DOHH2 (cell line): ENCODE measurements around the gene MYT1.
"Not testable (repeated sequence)": the region's sequence is repeated elsewhere in the genome, so short reads cannot be mapped to it uniquely, and the experiment has no call there.

Experiments
- H3F3A ChIP-seq: fragments of 200-600 bp; sonication (generic), shearing (Covaris generic); 2 replicates; pipeline ENCODE4 v1.6.0; 2016; ENCODE audit warnings: antibody characterized with exemption, mild to moderate bottlenecking; ENCODE audit not compliant: control insufficient read depth, insufficient read depth
- H3K27ac ChIP-seq: fragments of 200-600 bp; sonication (generic); 2 replicates; pipeline ENCODE4 v1.5.1; 2014; ENCODE audit warnings: low read depth, mild to moderate bottlenecking, low read length, moderate library complexity
- H3K27me3 ChIP-seq: fragments of 200-600 bp; sonication (generic); 2 replicates; pipeline ENCODE4 v1.6.1; 2014; ENCODE audit warnings: mild to moderate bottlenecking, low read length, mixed read lengths; ENCODE audit not compliant: control insufficient read depth
- H3K36me3 ChIP-seq: fragments of 200-600 bp; sonication (generic); 2 replicates; pipeline ENCODE4 v1.6.1; 2014; ENCODE audit warnings: mild to moderate bottlenecking, low read length, moderate library complexity, mixed read lengths; ENCODE audit not compliant: control insufficient read depth
- H3K4me1 ChIP-seq: fragments of 200-600 bp; sonication (generic); 2 replicates; pipeline ENCODE4 v1.6.1; 2014; ENCODE audit warnings: mild to moderate bottlenecking, low read length, mixed read lengths; ENCODE audit not compliant: control insufficient read depth
- H3K4me2 ChIP-seq: fragments of 200-600 bp; sonication (generic); 2 replicates; pipeline ENCODE4 v1.6.0; 2014; ENCODE audit warnings: mild to moderate bottlenecking, low read length, moderate library complexity
- H3K4me3 ChIP-seq: fragments of 200-600 bp; sonication (generic); 2 replicates; pipeline ENCODE4 v1.5.1; 2014; ENCODE audit warnings: mild to moderate bottlenecking, low read length, mixed read lengths
- H3K79me2 ChIP-seq: fragments of 200-600 bp; sonication (generic); 2 replicates; pipeline ENCODE4 v1.6.1; 2014; ENCODE audit warnings: mild to moderate bottlenecking, low read length, mixed read lengths; ENCODE audit not compliant: control insufficient read depth
- H3K9me2 ChIP-seq: fragments of 200-600 bp; sonication (generic); replicated peaks from 2 replicates; pipeline ENCODE4 v1.6.1; 2014; ENCODE audit warnings: mild to moderate bottlenecking, low read length, mixed read lengths; ENCODE audit not compliant: control insufficient read depth
- H3K9me3 ChIP-seq: fragments of 200-600 bp; sonication (generic); 2 replicates; pipeline ENCODE4 v1.6.1; 2014; ENCODE audit warnings: antibody characterized with exemption, low read length, mixed read lengths; ENCODE audit not compliant: control insufficient read depth, insufficient read depth
- H4K20me1 ChIP-seq: fragments of 200-600 bp; sonication (generic); 2 replicates; pipeline ENCODE4 v1.6.0; 2014; ENCODE audit warnings: low read depth, mild to moderate bottlenecking, antibody characterized with exemption, low read length, moderate library complexity; ENCODE audit not compliant: control insufficient read depth, insufficient read depth
- CTCF ChIP-seq: fragments of 200-600 bp; sonication (generic); IDR thresholded peaks from one replicate; pipeline ENCODE4 v1.5.1; 2014; ENCODE audit warnings: antibody characterized with exemption, mild to moderate bottlenecking, low read depth, low read length; ENCODE audit not compliant: poor library complexity, severe bottlenecking
- EZH2phosphoT487 ChIP-seq: fragments of 200-600 bp; sonication (generic); IDR thresholded peaks from 2 replicates; pipeline ENCODE4 v1.6.1; 2017; ENCODE audit warnings: borderline replicate concordance, mild to moderate bottlenecking, antibody characterized with exemption, low read length, moderate library complexity, mixed read lengths

The MYT1 gene

DNA sequence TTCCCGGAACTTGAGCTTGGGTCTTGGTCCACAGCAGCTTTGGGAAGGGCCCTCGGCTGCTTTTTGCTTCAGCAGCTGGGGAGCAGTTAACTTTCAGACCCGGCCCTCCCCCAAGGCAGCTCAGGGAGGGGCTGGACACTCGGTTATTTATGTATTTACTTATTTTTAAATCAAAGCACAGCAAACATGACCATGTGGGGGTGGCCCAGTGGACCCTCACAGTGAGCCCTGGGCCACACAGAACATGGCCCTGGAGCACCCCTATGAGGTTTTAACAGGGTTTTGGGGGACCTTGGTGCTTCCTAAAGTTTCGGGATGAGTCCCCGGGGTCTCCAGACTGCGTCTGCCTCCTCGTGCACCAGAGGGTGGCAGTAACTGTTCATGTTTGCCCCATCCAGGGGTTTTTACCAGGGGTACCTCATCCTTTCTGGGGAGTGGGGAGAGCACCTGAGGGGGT lies 30.3 kb upstream of the MYT1 start:
- Histone ChIP-seq H3K27ac (no peak overlapping the region), H3F3A (peaks cover 7% of the 10 kb centered on the region), H3K9me3 (no peaks in the 10 kb centered on the region), H3K36me3 (no peaks in the 10 kb centered on the region), H3K9me2 (no peaks in the 10 kb centered on the region), H4K20me1 (no peaks in the 10 kb centered on the region), H3K27me3 (no peaks in the 10 kb centered on the region), H3K4me2 (no peak overlapping the region), H3K4me1 (no peaks in the 10 kb centered on the region), H3K79me2 (no peaks in the 10 kb centered on the region), H3K4me3 (no peak overlapping the region)
- TF ChIP-seq CTCF (peak; percentile 39), EZH2phosphoT487 (no peak)

DNA sequence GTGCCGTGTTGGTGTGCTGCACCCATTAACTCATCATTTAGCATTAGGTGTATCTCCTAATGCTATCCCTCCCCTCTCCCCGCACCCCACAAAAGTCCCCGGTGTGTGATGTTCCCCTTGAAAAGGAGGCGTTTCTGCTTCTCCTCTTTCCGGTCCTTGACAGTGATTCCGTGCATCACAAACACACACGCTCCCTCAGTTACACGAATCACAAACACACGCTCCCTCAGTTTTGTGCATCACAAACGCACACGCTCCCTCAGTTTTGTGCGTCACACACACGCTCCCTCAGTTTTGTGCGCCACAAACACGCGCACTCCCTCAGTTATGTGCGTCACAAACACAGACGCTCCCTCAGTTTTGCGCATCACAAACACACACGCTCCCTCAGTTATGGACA lies 29.5 kb upstream of the MYT1 start:
- not testable (repeated sequence) for H3K27me3 ChIP-seq, H3K4me2 ChIP-seq, H3K4me1 ChIP-seq, H4K20me1 ChIP-seq, H3K9me2 ChIP-seq, H3K36me3 ChIP-seq, H3K9me3 ChIP-seq, H3K4me3 ChIP-seq, H3K79me2 ChIP-seq, H3K27ac ChIP-seq, H3F3A ChIP-seq

DNA sequence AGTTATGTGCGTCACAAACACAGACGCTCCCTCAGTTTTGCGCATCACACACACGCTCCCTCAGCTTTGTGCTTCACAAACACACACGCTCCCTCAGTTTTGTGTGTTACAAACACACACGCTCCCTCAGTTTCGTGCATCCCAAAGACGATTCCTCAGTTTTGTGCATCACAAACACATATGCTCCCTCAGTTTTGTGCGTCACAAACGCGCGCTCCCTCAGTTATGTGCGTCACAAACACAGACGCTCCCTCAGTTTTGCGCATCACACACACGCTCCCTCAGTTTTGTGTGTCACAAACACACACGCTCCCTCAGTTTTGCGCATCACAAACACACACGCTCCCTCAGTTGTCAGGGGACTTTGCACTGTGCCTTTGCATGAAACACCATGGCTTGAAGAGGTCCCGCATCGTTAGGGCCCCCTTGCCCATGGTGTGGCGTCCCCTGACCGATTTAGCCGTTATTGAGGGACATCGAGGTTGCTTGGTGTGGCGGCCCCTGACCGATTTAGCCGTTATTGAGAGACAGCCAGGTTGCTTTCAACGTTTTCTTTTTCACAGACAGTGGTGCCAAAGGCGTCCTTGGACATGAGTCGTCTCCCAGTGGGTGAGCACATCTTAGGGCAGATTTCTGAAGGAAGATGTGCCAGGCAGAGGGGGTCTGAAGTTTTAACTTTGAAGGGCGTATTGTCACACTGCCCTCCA lies 28.1 kb upstream of the MYT1 start:
- Histone ChIP-seq H3K27me3 (peaks cover 5% of the 10 kb centered on the region), H3K4me3 (no peak overlapping the region), H3K27ac (no peak overlapping the region), H3K4me2 (no peak overlapping the region), H3F3A (peaks cover 7% of the 10 kb centered on the region), H3K36me3 (no peaks in the 10 kb centered on the region), H3K9me2 (no peaks in the 10 kb centered on the region), H4K20me1 (no peaks in the 10 kb centered on the region), H3K9me3 (no peaks in the 10 kb centered on the region), H3K4me1 (no peaks in the 10 kb centered on the region), H3K79me2 (no peaks in the 10 kb centered on the region)
- TF ChIP-seq CTCF: no peak
- no peak for TF ChIP-seq EZH2phosphoT487

DNA sequence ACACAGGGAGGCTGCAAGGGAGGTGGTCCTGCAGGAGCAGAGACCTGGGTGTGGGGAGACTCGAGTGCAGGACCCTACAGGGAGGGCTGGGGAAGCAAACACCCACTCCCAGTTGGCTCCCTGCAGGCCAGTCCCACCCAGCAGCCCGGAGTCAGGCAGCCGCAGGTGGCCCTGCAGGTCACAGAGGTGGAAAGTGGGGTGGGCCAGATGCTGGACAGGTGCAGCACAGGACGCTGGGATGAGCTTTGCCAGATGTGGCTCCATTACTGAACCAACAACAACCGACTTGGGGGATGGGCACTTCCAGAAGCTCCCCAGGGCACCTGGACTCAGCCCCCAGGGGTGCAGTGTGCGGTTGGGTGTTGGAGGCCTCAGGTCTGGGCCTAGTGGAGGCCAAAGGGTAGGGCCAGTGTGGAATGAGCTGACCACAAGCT lies 26.6 kb upstream of the MYT1 start:
- Histone ChIP-seq H4K20me1 (no peaks in the 10 kb centered on the region), H3K9me2 (no peaks in the 10 kb centered on the region), H3F3A (peaks cover 7% of the 10 kb centered on the region), H3K27me3 (peaks cover 9% of the 10 kb centered on the region), H3K9me3 (no peaks in the 10 kb centered on the region), H3K4me3 (no peak overlapping the region), H3K36me3 (no peaks in the 10 kb centered on the region), H3K79me2 (no peaks in the 10 kb centered on the region), H3K27ac (no peak overlapping the region), H3K4me2 (no peak overlapping the region), H3K4me1 (peaks cover 5% of the 10 kb centered on the region)
- no peak for TF ChIP-seq CTCF
- TF ChIP-seq EZH2phosphoT487: no peak
